GM18498 (cell line): ENCODE data around the gene WDR59.
"Not testable (repeated sequence)": the region's sequence is repeated elsewhere in the genome, so short reads cannot be mapped to it uniquely, and the experiment has no call there.

Source experiments
- ATAC-seq: cut with Tn5 transposase; IDR thresholded peaks from one replicate; pipeline ENCODE4 v1.9.1; 2021; ENCODE audit warnings: mild to moderate bottlenecking, moderate library complexity; ENCODE audit not compliant: unreplicated experiment

Gene WDR59

GRCh38 chr16:74868035-74868434, 116.9 kb downstream of the WDR59 start:
- no peak for ATAC-seq

DNA sequence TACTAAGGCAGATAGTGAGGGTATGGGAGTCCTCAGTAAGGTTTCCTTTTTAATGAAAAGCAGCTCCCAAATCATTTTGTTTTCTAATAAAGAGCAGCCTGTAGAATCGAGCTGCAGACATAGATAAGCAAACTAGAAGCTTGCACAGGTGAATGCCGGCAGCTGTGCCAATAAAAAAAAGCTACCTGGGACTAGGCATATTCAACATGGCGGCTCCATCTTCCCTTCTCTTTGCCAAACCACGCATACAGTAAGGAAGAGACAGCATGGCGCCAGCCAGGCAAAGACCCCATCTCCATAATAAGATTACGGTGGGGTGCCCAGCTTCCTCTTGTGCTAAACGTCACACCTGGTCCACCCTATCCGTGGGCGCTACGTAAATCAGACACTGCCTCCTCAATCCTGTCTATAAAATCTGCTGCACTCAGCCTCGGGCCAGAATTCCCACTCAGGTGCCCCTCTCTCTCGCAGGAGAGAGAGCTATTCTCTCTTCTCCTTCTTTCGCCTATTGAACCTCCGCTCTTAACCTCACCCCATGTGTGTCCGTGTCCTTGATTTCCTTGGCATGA, 117.6 kb downstream of the WDR59 start:
- ATAC-seq: no peak

DNA sequence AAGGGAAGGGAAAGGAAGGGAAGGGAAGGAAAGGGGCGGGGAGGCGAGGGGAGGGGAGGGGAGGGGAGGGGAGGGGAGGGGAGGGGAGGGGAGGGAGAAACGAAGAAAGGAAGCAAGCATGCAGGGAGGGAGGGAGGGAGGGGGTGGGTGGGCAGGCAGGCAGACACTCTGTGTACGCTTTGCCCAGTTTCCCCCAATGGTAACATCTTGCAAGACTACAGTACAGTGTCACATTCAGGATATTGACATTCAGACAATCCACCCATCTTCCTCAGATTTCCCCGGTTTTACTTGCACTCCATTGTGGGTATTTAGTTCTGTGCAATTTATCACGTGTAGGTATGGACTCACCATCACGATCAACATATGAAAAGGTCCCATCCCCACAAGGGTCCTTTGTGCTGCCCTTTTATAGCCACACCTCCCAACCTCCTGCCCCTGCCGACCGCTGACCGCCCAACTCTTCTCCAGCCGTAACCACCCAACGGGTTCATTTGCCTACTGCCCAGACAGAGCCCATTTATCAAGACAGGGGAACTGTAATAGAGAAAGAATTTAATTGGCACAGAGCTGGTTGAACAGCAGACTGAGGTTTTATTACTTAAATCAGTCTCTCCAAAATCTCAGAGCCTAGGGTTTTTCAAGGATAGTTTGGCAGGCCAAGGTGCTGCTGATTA, 118.9 kb downstream of the WDR59 start:
- no peak for ATAC-seq

DNA sequence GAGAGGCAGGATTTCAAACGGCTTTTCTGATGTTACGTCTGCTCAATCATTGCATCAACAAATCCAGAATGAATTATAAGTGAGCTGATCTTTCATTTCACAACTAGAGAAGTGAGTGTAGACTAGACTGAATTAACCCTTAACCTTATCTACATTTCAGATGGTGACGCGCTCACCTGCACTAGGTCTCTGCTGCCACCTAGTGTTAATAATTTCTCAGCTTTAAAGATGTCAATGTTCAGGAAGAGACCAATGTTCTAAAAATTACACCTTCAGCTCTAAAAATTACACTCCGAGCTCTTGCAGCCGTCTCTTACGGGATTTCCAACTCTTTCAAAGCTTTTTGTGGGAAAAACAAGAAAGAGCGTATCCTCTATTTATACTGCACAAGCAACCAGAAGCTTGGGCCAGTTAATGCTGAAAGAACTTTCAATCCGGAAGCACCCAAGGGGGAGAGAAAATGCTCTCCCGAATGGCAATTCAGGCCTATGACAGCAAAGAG, 122.1 kb downstream of the WDR59 start:
- ATAC-seq: no peak

- no peak for ATAC-seq
Observed at GRCh38 chr16:74852500-74852875, 132.4 kb downstream of the WDR59 start.

DNA sequence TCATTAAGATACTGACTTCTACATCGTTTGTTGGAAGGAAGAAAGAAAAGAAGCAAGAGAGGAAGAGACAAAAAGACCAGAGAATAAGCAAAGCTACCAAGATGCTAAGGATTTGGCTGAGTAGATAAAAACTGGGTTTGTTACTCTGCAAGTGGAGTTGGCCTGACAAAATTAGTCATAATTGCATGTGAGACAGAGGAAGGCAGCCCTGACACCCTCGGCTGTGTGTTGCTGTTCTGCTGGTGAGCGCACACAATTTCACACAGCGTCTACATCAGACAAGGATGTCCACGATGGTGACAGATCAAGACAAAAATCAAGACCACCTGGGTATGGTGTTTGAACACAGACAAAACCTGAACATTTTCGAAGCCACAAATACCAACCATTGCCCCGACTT, 134.9 kb downstream of the WDR59 start:
- no peak for ATAC-seq

DNA sequence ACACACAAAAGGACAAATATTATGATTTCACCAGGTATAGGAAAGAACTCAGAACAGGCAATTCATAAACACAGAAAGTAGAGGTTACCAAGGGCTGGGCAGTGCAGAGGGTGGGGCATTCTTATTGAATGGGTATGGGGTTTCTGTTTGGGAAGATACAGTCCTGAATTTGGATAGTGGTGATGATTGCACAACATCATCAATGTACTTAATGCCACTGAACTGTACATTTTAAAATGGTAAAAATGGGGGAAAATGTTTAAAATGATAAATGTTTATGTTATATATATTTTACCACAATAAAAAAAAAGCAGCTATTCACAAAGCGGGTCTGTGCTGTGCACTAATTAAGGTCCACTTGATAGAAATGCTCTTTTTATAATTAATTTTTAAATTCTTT, 137.7 kb downstream of the WDR59 start:
- no peak for ATAC-seq

DNA sequence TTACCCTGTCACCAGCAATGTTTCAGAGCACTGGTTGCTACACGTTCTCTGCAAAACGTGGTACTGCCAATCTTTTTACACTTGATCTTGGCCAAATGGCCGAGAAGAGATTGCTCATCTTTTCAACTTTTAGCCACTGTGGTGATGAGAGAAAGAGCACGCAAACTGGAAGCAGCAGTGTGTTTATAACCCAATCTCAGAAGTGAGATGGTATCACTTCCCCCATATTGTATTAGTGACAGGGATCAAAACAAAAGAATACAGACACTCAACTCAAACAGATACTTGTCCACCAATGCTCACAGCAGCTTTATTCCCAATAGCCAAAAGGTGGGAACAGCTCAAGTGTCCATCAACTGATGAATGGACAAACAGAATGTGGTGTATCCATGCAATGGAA, 138.2 kb downstream of the WDR59 start:
- ATAC-seq: peak; percentile 46

DNA sequence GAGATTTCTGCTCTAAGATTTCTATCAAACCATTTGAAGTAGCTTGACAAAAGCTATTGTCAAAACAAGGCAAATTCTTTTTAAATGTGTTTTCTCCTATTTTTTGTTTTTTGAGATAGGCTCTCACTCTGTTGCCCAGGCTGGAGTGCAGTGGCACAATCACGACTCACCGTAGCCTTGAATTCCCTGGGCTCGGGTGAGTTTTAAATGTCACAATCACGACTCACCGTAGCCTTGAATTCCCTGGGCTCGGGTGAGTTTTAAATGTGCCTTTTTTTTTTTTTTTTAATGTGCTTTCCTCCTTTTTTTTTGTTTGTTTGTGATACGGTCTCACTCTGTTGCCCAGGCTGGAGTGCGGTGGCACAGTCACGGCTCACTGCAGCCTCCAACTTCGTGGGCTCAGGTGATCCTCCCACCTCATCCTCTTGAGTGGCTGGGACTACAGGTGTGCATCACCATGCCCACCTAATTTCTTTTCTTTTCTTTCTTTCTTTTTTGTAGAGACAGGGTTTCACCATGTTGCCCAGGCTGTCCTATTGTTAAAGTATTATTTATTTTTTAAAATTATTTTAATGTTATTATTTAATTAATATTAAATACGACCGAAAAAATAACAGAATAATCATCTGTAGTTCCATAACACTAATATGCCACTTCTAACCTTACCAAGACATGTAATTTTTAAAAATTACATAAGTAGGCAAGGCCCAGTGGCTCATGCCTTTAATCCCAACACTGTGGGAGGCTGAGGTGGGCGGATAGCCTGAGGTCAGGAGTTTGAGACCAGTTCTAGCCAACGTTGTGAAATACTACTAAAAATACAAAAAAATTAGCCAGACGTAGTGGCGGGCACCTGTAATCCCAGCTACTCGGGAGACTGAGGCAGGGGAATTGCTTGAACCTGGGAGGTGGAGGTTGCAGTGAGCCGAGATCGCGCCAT, 140.6 kb downstream of the WDR59 start:
- ATAC-seq: no peak

- ATAC-seq: not testable (repeated sequence)
Observed at GRCh38 chr16:74843381-74844035, 141.4 kb downstream of the WDR59 start.

GRCh38 chr16:74842413-74842812, 142.5 kb downstream of the WDR59 start:
- no peak for ATAC-seq

GRCh38 chr16:74841904-74842303, 143.0 kb downstream of the WDR59 start:
- no peak for ATAC-seq

- no peak for ATAC-seq
Observed at GRCh38 chr16:74841469-74841868, 143.5 kb downstream of the WDR59 start.

- no peak for ATAC-seq
Observed at GRCh38 chr16:74837056-74837455, 147.9 kb downstream of the WDR59 start.

DNA sequence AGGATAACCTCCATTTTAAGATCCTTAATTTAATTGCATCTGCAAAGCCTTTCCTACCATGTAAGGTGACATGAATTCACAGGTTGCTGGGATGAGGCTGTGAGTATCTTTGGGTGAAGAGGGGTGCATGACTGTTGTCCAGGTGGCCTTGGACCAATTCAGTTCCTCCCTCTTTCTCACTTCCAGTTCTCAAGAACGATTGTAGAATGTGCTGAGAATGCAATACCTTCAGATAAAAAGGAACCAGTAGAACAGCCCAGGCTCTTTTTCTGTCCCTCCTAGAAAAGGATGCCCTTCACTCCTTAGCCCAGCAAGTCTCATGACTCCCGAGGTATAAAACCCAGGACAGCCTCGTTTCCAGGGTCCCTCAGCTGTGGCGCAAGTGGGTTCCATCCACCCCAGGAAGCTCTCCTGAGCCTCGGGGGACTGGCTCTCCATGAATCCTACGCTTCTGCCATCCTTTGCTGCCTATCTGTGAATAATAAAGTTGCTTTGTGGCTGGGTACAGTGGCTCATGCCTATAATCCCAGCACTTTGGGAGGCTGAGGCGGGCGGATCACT, 148.7 kb downstream of the WDR59 start:
- ATAC-seq: no peak

DNA sequence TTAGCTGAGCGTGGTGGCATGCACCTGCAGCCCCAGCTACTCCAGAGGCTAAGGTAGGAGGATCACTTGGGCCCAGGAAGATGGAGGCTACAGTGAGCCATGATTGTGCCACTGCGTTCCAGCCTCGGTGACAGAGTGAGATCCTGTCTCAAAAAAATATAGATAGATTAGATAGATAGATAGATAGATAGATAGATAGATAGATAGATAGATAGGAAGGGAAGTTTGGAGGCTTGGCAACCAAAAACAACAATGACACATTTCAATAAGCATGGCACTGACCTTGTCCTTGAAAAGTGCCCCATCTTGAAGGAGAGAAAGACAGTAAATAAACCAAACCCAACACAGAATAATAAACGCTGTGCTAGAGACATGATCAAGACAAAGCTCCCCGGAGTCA, 152.7 kb downstream of the WDR59 start:
- ATAC-seq: no peak

GRCh38 chr16:74831467-74831866, 153.5 kb downstream of the WDR59 start:
- no peak for ATAC-seq

GRCh38 chr16:74830648-74831047, 154.3 kb downstream of the WDR59 start:
- no peak for ATAC-seq

DNA sequence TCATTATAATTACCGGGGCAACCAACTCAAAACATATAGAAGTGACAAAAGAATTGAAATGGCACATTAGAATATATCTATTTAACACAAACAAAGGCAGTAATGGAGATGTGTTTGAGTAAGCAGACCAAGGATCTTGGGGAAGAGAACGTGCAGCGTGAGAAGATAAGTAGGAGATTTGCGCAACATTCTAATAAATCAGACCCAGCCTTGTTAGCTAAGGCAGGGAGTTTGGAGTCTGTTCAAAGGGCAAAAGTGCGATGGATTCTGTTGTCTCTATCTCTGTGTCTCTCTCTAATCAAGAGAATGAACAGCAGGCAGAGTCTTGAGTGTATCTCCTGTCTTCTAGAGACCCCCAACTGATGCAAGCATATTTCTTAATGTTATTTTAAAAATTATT, 155.3 kb downstream of the WDR59 start:
- no peak for ATAC-seq

DNA sequence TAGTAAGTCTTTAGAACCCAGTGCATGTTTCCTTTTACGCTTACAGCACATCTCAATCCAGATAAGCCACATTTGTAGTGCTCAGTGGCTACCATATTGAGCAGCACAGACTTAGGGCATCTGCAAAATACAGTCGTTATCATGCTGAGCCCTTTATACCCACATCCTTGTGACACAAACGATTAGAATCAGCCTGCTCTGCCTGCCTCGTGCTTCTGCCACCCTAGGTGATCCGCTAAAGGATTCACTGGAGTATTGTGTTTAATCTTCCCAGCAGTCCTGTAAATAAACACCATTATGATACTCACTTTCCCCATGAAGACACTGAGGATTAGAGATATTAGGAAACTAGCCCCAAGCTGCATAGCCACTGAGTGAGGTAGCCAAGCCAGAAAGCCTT, 159.0 kb downstream of the WDR59 start:
- ATAC-seq: no peak

- ATAC-seq: no peak
Observed at GRCh38 chr16:74825016-74825415, 159.9 kb downstream of the WDR59 start.
